Measurements from ENCODE around the gene AZI2.

DNA sequence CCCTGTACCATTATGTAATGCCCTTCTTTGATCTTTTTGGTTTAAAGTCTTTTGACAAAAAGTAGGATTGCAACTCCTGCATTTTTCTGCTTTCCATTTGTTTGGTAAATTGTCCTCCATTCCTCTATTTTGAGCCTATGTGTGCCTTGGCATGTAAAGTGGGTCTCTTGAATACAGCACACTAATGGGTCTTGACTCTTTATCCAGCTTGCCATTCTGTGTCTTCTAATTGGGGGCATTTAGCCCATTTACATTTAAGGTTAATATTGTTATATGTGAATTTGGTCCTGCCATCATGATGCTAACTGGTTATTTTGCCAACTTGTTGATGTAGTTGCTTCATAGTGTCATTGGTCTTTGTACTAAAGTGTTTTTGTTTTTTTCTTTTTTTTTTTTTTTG lies 74.8 kb downstream of the AZI2 start:
- TF ChIP-seq, protein P1, sequence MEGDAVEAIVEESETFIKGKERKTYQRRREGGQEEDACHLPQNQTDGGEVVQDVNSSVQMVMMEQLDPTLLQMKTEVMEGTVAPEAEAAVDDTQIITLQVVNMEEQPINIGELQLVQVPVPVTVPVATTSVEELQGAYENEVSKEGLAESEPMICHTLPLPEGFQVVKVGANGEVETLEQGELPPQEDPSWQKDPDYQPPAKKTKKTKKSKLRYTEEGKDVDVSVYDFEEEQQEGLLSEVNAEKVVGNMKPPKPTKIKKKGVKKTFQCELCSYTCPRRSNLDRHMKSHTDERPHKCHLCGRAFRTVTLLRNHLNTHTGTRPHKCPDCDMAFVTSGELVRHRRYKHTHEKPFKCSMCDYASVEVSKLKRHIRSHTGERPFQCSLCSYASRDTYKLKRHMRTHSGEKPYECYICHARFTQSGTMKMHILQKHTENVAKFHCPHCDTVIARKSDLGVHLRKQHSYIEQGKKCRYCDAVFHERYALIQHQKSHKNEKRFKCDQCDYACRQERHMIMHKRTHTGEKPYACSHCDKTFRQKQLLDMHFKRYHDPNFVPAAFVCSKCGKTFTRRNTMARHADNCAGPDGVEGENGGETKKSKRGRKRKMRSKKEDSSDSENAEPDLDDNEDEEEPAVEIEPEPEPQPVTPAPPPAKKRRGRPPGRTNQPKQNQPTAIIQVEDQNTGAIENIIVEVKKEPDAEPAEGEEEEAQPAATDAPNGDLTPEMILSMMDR (IDR thresholded peaks at IDR 0.05; ENCODE audit: low read depth, low read length, missing input control), result no peak
- TF ChIP-seq, protein P2, sequence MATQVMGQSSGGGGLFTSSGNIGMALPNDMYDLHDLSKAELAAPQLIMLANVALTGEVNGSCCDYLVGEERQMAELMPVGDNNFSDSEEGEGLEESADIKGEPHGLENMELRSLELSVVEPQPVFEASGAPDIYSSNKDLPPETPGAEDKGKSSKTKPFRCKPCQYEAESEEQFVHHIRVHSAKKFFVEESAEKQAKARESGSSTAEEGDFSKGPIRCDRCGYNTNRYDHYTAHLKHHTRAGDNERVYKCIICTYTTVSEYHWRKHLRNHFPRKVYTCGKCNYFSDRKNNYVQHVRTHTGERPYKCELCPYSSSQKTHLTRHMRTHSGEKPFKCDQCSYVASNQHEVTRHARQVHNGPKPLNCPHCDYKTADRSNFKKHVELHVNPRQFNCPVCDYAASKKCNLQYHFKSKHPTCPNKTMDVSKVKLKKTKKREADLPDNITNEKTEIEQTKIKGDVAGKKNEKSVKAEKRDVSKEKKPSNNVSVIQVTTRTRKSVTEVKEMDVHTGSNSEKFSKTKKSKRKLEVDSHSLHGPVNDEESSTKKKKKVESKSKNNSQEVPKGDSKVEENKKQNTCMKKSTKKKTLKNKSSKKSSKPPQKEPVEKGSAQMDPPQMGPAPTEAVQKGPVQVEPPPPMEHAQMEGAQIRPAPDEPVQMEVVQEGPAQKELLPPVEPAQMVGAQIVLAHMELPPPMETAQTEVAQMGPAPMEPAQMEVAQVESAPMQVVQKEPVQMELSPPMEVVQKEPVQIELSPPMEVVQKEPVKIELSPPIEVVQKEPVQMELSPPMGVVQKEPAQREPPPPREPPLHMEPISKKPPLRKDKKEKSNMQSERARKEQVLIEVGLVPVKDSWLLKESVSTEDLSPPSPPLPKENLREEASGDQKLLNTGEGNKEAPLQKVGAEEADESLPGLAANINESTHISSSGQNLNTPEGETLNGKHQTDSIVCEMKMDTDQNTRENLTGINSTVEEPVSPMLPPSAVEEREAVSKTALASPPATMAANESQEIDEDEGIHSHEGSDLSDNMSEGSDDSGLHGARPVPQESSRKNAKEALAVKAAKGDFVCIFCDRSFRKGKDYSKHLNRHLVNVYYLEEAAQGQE (IDR thresholded peaks at IDR 0.05), result no peak
- TF ChIP-seq NR2F2 (IDR thresholded peaks at IDR 0.05) (no peak), HNF4G (IDR thresholded peaks at IDR 0.05) (no peak), RAD21 (IDR thresholded peaks at IDR 0.05) (no peak), YY1 (IDR thresholded peaks at IDR 0.05) (no peak), GABPA (IDR thresholded peaks at IDR 0.05 in 1 of 2, conservative IDR thresholded peaks at IDR 0.05 in 1 of 2) (no peak), SP1 (IDR thresholded peaks at IDR 0.05) (no peak), TAF1 (conservative IDR thresholded peaks at IDR 0.05) (no peak)
- TF ChIP-seq, protein P3, sequence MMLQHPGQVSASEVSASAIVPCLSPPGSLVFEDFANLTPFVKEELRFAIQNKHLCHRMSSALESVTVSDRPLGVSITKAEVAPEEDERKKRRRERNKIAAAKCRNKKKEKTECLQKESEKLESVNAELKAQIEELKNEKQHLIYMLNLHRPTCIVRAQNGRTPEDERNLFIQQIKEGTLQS (IDR thresholded peaks at IDR 0.05), result no peak
- TF ChIP-seq, protein P4, sequence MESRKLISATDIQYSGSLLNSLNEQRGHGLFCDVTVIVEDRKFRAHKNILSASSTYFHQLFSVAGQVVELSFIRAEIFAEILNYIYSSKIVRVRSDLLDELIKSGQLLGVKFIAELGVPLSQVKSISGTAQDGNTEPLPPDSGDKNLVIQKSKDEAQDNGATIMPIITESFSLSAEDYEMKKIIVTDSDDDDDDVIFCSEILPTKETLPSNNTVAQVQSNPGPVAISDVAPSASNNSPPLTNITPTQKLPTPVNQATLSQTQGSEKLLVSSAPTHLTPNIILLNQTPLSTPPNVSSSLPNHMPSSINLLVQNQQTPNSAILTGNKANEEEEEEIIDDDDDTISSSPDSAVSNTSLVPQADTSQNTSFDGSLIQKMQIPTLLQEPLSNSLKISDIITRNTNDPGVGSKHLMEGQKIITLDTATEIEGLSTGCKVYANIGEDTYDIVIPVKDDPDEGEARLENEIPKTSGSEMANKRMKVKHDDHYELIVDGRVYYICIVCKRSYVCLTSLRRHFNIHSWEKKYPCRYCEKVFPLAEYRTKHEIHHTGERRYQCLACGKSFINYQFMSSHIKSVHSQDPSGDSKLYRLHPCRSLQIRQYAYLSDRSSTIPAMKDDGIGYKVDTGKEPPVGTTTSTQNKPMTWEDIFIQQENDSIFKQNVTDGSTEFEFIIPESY (IDR thresholded peaks at IDR 0.05), result no peak
- TF ChIP-seq, protein P5, sequence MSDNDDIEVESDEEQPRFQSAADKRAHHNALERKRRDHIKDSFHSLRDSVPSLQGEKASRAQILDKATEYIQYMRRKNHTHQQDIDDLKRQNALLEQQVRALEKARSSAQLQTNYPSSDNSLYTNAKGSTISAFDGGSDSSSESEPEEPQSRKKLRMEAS (IDR thresholded peaks at IDR 0.05), result no peak
